ENCODE results near the gene CCDC12.
A peak's percentile ranks its signal among the peaks of the same experiment; 100 is the strongest.

Gene CCDC12

DNA sequence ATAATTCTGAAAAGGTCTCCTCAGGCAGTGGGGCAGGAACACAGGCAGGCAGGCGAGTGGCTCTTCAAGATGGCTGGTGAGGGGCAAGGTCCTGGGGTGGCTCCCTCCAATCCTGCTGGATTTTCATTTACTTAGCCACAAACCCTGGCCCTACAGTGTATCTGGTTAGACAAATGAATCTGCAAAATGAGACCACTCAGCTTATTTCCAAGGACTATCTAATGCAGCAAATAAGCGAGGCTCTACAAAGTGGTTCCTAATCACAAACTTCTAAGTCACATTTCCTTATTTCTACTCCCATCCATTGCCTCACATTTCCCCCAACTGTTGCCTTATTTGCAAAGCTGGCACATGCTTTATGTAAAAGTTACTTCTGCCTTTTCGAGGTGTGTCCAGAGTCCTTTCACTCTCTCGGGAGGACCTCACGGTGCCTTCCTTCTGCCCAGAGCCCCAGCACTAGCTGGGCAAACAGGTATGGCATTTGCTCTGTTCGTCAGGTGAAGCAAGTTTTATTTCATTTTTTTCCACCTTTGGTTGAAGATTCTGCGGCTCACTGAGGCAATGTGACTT is 40.5 kb downstream of the CCDC12 start:
- DNase-seq (ENCODE audit: low spot score): no peak

DNA sequence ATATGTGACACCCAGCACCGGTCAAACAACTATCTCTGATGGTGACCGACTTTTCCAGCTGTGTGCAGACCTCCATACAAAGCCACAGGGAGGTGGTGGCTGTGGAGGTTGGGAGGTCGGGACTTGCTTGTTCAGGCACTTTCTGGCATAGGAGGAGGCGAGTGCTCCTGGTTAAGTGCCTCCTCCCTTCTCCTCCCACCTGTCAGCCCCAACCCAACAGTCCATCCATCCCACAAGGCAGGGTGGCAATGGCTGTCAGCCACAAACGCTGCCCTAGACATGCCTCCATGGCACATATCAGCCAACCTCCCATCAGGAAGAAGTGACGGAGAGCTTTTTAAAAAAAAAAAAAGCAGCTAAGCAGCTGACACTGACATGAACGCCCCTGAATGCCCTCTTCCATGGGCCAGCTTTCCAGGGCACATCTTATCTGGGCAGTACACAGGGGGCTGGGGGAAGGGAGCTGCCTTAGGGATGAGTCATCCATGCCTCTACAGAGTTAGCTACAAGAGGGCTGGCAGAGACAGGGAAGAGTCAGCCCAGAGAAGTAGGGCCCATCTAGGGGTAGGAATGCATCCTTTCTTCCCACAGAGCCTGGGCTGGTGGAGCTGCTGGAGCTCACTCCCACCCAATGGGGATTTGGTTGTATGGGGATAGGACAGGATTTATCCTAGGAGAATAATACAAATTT is 41.2 kb downstream of the CCDC12 start:
- no peak for DNase-seq (ENCODE audit: low spot score)

DNA sequence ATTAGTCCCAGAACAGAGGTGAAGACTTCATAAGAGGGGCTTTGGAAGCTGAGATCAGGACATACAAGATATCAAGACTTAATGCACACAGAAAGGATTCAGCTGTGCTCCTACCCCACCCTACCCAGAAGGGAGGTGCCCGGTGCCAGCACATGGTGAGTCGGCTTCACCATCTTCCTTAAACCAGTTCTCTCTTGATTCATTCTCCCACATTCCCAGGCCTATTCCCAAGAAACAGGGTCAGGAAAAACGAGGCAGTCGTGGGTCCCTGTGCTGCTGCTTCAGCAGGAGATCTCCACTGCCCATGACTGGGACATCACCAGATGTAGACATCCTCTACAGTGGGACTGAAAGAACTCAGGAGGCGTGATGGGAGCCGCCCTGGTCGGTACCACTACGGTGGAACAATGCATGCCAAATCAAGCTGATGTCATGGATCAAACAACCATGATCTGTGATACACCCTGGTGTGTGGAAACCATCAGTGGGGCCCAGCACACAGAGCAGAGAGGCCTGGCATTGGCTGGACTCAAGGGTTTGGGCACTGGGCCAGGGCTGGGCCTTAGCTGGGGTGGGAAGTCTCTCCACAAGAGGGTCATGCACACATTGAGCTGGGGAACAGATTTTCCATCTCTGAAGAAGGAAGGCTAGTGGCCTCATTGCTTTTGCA is 41.9 kb downstream of the CCDC12 start:
- no peak for DNase-seq (ENCODE audit: low spot score)

DNA sequence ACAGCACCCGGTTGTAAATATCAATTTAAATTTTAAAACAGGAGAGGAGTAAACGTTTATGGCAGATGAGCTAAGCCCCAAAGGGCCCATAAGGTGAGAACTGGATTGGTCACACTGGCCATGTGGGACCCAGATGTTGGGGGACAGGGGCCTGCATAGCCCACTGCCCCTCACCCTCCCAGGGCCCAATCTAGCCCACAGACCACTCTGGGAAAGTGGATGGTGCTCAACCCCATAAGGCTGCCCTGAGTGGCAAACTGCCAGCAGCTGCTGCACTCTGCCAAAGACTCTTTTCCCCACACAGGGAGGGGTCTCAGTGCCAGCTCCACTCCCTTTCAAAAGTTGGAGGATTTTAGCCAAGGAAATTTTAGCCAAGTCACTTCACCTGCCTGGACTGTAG is 42.5 kb downstream of the CCDC12 start:
- DNase-seq (ENCODE audit: low spot score): no peak

DNA sequence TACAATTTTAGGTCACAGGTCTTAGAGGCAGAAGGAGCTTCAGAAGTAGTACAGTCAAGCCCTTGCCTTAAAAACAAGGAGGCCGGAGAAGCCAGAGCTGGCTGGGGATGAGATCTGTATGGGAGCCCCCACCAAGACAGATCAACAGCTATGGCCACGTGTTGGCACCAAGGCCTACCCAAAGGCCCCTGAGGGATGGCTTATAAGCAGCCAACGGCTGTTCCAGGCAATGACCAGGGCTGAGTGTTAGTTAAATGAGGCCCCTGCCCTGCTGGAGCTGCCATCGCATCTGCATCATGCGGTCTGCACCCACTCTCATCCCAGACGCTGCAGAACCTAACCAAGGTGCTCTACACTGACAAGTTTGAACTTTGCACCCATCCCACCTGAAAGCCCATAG is 43.3 kb downstream of the CCDC12 start:
- no peak for DNase-seq (ENCODE audit: low spot score)

DNA sequence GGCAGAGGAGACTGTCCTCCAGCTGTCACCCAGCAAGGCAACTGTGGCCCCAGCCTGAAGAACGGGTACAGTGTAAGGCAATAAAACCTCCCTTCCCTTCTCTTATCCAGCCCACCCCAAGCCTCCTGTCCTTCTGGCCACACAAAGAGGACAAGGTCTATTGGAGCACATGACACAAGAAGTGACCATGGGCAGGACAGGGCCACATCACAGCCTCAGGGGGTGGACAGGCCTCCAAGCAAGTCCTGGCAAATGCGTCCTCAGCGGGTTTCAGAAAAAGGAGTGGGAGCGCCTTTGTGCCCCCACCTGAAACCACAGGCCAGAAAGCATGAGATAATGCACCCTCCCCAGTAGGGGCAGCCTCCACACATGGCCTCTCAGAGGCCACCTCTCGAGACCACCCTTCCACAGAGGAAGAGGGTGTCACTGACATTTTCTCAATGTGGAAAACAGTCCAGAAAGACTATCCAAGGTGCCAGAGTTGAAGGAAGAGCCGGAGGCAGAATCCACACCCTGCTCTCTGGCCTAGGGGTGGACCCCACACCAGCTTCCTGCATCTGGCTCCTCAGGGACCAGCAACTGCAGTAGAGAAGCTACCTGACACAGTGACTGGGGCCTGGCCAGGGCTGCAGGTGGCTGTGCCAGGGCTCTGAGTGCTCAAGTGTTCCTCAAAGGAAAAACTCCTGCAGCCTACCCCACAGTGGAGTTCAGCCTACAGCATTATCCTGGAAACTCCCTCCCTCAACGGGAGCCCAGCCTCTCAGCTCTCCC is 43.9 kb downstream of the CCDC12 start:
- no peak for DNase-seq (ENCODE audit: low spot score)

DNA sequence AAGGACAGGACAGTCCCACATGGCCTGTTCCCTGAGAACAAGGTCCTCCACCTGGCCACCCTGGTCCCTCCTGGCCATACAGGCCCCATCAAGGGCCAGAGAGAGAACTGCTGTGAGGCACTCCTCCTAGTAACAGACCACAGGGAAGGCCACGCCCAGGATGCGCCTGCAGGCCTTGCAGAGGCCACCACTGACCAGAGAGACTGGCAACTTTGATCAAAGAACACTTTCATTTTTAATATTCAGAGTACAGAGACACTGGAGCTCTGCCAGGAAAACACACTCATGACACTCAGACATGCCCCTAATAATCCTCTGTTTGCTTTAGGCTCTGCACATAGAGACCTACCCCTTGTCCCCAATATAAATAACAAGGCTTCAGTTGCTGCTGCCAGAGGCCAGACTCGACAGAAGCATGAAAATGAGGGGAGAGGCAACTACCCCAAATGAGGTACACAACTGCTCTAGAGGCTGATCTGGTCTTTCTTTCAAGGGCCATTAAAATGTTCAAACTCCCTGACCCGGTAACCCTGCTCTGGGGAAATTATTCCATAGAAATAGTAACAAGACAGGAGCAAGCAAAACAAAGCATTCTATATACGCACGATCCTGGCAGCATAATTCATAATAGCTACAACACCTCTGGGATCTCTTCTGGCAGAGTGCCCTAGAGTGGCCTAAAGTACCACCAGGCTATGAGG is 44.8 kb downstream of the CCDC12 start:
- no peak for DNase-seq (ENCODE audit: low spot score)

DNA sequence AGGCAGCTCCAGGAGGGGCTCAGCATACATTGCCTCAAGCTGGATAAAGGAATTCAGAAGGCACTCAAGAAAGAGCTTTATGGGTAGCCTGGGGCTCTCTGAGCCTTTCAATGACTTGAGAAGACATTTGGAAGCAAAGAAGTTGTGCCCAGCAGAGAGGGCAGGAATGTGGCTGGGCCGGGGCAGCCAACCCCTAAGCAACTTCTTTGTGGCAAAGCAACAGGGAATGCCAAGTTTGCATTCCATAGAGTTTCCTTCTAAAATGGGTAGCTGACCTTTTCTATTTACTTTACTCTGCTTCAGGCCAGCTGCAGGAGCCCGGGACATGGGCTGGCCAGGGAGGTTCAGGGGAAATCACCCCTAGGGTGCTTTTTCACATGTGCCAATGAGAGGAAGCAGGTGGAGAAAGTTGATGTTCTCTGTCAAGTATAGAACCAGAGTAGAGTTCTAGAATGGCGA is 45.6 kb downstream of the CCDC12 start:
- DNase-seq (ENCODE audit: low spot score): no peak

DNA sequence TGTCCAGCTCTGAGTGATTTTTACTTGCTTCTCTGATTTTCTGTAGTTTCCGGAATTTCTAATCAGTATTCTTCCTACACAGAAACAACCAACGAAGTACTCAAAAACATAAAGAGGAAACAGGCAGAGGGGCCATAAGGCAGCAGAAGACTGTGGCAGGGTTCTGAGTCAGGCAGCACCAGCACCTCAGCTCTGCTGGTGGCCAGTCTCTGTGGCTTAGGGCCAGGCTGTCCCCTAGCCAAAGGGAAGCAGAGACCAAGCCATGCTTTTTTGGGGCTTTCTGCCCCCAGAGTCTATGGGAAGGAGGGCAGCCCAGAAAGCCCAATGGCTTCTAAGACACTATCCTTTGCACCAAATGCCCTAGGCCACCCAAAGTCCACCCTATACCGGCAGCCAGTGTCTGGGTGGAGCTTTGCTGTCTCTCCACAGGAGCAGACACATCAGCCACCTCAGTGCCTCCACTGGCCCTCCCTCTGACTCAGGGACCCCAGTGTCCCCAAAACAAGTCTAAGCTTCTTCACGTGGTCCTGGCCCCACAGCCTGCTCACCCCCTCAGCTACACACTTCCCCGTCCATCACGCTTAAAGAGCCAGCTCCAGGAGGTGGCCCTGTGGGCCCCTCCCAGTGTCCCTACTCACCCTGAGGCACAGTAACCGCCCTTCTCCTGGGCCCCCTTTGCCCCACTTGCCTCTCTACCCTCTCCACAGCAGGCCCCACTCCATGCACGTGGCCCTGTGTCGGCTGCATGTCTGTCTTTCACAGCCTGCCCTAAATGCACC is 46.2 kb downstream of the CCDC12 start:
- DNase-seq (ENCODE audit: low spot score): peak; percentile 37

DNA sequence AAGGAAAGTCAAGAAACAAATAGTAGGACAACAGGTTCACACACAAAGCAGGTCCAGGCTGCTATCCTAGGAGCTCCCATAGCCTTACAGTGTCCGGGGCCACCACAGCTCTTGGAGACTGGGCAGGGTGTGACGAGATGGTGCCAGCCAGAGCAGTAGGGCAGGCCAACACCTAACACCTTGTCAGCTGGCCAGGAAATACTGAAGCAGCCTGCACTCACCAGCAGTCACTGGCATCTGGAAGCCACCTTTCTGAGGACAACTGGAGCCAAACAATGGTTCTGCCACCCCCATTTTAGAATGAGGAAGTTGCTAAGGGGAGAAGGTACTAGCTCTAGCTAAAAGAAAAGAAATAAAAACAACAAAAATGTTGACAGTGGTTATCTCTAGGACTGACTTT is 47.2 kb downstream of the CCDC12 start:
- peak; percentile 61 for DNase-seq (ENCODE audit: low spot score)

DNA sequence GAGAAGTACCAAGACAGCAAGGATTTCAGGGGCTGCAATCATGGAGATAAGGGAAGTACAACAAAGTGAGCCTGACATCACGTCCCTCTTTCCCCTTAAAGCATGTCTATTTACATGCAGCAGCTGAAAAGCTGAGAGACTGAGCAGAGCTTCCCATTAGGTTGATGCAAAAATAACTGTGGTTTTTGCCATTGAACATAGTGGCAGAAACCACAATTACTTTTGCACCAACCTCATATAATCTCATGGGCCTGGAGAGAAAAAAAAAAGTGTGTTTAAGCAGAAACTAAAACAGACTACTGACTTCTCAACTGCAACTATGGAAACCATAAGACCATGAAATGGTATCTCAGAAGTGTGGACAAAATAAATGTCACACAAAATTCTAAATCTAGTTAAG is 48.3 kb downstream of the CCDC12 start:
- peak; percentile 40 for DNase-seq (ENCODE audit: low spot score)

DNA sequence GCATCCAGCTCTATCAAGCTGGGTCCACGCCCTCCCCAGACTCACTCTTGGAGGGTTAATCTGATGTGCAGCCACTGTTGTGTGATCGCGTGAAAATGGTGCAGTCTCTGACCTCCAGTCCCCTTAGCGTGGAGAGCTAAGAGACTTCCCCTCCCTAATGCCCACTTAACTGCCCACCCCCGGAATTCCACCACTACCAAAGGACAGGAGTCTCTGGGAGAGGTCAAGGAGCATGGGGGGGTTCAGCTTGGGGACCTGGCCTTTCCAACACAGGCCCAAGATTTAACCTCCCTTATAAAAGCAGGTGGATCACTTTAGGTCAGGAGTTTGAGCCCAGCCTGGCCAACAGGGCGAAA is 48.8 kb downstream of the CCDC12 start:
- DNase-seq (ENCODE audit: low spot score): no peak

DNA sequence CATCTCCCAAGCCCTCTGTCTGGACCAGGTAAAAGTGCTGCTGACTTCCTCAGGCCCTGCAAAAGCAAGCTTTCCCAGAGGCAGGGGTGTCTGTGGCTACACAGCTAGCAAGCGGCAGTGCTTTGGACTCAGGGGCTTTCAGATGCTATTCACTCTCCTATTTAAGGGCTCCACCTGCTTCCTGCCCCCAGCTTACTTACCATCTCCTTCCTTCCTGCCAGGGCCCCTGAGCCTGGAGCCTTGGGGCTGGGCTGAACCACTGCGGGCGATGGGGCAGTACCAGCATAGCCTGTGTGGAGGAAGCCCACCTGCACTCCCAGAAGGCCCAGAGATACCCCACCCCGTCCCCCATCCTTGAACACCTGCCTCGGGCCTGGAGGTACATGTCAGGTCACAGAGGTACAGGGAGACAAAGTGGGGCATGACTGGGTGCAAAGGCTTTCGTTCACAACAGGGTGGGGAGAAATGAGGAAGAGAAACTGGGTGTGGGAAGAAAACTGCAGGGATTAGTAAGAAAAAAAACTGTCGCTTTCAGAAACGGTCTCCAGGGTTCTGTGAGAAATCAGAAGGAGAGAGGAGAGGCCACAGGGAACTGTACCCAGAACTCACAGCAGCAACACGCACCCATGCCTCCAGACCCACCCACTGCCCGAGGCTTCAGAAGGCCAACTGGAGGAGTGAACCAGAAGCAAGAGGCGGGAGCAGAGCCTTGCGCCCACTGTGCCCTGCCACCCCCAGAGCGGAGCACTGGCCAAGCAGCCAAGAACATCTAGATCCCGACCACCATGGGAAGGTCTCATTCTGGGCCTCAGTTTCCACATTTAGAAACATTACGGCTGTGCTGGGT is 49.5 kb downstream of the CCDC12 start:
- peak; percentile 88 for DNase-seq (ENCODE audit: low spot score)

DNA sequence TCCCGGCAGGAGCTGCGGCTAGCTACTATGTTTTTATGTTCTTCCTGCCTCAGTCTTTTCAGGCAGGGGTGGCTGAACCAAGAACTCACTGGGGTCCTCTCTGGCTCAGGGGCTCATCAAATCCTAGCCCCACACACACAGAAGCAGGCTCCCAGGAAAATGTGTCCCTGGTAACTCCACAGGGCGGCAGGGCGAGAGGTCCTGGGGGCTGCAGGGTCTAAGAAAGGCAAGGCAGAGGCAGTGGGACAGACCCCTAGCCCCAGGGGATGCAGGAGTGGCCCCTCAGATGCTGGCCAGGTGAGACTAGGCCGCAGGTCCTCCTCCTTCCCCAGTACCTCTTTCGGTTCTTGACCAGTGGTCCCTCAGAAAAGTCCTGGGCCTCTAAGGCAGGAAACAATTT is 50.1 kb downstream of the CCDC12 start:
- DNase-seq (ENCODE audit: low spot score): no peak

DNA sequence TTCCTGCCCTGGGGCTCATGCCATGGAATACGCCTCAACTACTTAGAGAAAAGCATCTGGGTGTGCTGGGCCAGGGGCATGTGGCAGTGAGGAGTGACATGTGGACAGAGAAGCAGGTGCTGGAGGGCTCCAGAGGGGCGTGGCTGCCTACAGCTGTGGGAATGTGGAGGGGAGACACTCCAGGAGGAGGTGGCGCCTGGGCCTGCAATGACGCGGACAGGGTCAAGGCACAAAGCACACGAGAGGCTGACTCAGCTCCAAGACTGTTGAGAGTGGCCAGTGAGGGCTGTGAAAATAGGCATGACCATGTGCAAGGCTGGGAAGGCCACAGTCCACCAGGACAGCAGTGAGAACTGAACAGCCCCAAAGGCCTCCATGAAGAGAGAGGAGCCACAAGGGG is 50.5 kb downstream of the CCDC12 start:
- no peak for DNase-seq (ENCODE audit: low spot score)

DNA sequence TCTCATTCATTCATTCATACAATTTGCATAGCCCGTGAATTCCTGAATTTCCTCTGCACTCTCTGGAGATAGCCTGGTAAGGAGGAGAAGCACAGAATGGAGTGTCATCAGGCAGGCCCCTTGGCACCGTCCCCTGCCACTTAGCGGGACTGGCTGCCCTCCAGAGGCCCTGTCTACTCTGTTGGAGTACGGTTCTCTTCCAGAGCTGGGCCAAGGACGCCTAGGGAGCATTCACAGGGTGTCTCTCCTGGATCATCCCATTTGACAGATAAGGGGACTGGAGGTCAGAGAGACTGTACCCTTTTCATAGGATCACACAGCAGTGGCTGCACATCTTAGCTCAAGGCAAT is 51.0 kb downstream of the CCDC12 start:
- DNase-seq (ENCODE audit: low spot score): no peak

DNA sequence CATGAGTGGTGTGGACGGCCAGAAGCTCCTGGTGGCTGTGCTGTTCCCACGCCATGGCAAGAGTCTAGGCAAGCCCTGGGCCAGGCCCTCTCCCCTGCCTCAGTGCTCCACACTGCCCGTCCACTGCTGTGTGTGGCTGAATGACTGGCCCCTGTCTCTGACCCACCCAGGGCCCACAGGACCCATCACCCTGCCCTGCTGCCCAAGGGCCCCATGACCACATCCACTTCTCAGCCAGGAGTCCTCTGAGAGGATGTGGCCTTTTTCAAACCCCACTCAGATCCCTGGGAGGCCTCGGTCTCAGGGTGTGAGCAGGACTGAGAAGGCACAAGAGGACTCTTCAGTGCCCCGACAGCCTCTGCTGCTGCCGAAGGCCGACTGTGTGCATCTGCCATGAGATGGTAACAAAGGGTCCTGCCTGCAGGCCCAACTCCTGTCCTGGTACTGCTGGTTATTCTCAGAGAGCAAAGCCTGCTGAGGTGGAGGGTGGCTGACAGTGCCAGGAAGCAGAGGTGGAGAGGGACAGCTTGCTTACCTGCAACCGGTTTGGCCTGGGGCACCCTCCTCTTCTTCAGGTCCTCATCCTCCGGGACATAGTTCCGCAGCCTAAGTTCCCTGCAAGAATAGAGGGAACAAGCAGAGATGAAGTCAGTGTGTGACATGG is 51.5 kb downstream of the CCDC12 start:
- no peak for DNase-seq (ENCODE audit: low spot score)

DNA sequence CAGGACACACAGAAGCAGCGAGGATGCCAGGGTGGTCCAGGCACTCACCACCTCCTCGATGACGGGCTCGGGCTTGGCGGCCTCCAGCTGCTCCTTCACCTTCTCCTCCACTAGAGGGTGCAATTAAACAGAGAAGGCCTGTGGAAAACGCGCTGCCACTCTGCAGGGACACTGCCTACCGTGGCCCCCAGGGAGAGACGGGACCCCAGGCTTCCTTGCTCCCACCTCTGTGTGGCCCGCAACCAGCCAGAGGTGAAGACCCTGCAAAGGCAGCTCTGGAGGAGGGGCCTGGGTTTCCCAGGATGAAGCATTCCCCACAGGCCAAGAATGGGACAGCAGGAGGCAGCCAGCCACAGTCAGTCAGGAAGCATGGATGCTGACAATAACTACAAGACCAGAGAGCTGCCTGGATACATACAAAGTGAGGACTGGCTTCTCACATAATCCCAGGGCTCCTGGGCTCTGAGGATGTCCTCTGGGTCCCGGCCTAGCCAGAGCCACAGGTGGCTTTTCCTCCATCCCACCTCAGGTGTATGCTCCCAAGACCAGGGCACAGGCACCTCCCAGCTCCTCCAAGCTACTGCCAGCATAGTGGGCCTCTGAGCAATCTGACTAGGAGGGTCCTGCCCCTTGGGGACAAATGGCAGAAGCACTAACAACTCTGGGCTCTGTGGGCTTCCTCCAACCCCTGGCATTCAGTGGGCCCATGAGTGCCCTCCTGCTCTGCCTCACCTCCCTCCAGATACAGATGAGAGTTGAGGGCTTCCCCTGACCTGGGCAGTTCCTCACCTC is 52.8 kb downstream of the CCDC12 start:
- DNase-seq (ENCODE audit: low spot score): peak; percentile 60

DNA sequence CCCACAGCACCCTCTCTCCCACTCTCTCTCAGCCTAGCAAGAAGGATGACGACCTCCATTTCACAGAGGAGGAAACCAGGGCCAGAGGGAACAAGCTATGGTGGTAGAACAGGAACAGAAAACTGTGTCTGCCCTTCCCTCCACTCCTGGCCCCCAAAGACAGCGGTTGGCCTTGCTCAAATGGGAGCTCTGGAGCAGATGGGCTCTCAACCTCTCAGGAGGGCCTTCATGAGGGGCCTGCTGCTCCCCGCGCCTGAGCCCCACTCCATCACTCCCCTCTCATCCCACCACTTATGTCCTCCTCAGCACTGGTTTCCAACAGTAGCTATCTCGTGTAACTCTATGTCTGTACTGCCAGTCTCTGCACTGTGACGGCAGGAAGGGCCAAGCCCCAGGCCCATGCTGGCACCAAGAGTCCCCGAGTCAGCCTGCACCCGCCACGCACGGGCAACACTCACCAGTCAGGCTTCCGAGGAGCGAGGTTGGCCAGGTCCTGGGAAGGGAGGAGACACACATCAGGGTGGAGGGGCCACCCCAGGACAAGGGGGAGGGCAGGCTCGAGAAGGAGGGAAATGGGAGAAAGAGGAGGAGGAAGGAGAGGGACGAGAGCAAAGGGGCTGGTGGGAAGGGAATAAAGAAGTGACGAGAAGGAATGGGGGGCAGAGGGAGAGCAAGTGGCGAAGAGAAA is 53.5 kb downstream of the CCDC12 start:
- DNase-seq (ENCODE audit: low spot score): no peak

All from germinal center (tissue), 1 donor.